GF-D8 (cell line): Measurements from ENCODE around the gene TIFAB.

Experiments used
- DNase-seq: peaks from one replicate; lab custom pipeline; 2025; lab: John Stamatoyannopoulos, UW

The TIFAB gene

GRCh38 chr5:135425641-135426040 lies 26.5 kb downstream of the TIFAB start:
- DNase-seq: peak; percentile 64

- no peak for DNase-seq
Observed at GRCh38 chr5:135423846-135424168, 28.3 kb downstream of the TIFAB start.

- DNase-seq: peak; percentile 29
Observed at GRCh38 chr5:135423146-135423845, 28.9 kb downstream of the TIFAB start.

DNA sequence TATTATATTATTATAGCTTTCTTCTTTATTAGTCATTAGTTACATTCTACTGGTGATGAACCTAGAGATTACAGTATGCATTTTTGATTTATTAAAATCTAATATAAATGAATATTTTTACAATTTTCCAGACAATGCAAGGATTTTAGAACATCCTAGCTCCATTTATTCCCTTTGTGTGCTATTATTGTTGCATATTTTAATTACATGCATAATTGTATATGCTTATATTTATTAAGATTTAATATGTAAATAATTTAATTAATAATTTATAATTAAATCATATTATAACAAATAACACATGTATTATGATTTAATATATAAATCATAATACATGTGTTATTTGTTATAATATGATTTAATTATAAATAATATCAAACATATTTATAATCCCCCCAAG lies 29.7 kb downstream of the TIFAB start:
- DNase-seq: no peak

GRCh38 chr5:135417083-135417482 lies 35.1 kb downstream of the TIFAB start:
- no peak for DNase-seq

- no peak for DNase-seq
Observed at GRCh38 chr5:135405082-135405481, 47.1 kb downstream of the TIFAB start.

- DNase-seq: no peak
Observed at GRCh38 chr5:135402031-135402430, 50.1 kb downstream of the TIFAB start.

- no peak for DNase-seq
Observed at GRCh38 chr5:135400866-135401265, 51.3 kb downstream of the TIFAB start.

DNA sequence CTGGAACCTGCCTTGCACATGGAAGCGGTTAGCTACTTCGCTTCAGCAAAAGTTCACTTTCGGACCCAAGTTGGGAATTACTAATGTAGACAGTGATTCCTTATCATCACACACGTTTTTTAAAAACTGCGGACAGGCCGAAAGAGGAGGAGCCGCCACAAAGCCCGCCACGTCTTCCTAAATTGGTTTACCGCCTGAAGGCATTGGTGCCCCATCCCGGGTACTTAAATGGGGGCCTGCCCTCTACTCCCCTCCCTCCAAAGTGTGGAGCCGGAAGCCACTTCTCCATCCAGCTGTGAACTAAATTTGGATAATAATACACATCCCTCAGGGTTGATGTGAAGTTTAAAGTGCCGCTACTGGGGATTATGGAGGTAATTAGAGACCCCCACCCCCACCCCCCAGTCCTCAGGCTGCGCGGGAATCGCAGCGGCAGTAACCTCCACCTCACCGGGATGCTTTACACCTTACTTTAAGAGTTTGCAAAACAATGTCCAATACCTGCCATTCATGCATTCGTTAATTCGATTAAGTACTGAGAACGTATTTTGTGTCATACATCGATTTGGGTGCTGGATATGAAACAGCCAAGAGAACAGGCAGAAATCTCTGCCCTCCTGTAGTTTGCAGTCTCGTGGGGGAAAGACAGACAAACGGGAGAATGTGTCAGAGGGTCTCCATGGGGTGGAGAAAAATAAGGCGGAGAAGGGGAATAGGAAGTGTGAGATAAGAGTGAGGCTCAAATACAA lies 52.2 kb downstream of the TIFAB start:
- DNase-seq: peak; percentile 31

DNA sequence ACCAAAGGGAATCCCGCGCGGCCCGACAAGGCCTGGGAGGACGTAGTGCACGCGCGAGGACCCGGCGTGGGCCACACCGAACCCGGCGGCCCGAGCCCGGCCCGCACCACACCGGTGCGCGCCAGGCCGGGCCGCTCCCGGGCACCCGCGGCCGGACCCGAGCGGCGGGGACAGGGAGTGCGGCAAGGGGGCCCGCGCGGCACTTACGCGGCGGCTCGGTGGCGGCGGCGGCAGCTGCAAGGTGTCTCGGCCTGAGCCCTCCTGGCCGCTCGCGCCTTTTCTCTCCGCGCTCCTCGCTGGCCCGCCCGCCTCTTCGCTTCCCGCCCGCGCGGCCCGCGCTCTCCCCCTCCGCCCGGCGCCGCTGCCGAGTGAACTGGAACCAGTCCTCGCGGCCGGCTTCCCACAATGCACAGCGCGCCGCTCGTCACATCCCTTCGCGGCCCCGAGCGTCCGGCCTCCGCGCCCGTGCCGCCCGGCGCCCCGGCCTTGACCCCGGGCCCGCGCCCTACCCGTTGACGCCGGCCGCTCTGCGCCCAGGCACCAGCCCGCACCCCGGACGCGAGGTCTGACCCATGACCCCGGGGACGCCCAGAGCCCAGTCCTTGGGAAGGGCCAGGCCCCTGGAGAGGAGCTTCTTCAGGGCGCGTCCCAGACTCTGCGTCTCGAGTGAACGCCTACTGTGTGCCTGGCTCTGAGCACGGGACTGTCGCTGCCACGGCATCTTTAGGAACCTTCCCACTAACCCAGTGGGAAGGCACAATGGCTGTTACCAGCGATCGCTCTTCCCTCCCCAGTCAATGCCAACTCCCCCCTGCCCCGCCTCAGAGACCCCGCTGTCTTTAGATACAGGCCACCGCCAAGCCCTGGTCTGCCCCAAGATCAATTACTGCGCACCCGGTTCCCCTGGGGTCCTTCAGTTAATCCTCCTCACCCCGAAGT lies 53.0 kb downstream of the TIFAB start, which contains the start of gene MACROH2A1:
Gene MACROH2A1 (minus strand): TSS at position 377 of the 939 bp plus-strand sequence. CDS start 10,138 bp downstream, outside the sequence.
- DNase-seq: peak; percentile 35

DNA sequence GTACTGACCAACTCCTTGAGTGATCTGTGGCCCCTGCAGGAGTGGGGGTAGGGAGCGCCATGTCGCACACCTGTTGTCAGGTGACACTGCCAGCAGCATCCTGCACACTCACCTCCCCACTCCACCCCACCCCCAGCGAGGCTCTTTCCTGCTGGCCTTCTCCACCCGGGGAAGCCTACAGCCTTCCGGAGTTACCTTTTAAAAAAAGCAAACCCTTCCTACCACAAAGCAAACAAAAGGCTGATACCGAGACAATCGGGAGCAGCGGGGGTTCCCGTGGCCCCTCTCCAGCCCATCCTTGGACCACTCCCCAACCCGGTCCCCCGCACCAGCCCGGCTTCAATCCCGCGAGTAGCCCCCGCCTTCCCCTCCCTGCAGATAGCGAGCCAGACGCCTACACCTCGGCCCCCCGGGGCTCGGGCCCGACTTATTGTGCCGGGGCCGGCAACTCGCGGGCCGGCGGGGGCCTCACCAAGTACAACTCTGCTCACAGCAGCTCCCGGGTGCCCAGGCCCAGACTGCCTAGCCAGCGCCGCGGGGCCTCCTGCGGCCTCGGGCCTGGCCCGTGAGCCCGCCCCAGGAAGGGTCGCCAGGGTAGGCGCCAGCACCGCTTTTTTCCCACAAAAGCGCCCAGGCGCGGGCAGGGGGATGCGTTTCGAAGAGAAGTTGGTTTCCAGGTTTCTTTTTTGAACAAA lies 53.8 kb downstream of the TIFAB start:
- no peak for DNase-seq
